HG02798 (cell line): ENCODE data around the gene PRIM2.
"Not testable (repeated sequence)": the region's sequence is repeated elsewhere in the genome, so short reads cannot be mapped to it uniquely, and the experiment has no call there.

Experiments
- ATAC-seq: cut with Tn5 transposase; IDR thresholded peaks from one replicate; pipeline ENCODE4 v1.9.1; 2021; ENCODE audit warnings: mild to moderate bottlenecking; ENCODE audit not compliant: unreplicated experiment, poor library complexity

PRIM2 gene

DNA sequence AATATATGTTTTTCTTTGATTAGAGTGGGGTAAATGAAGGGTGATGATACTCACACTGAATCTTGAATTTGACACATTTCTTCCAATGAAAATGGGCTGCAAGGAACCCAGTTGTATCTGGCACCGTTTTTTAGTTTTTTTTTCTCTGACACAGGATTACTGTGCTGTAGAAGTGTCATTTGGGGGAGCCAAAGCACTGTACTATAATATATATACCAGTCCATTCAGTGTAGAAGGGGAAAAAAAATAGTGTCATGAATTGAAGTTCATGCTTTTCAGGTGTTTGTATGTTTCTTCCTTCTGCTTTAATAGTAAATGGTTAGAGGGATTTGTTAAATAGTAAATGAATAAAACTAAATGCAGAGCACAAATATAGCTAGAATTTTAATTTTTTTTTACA lies 35.2 kb downstream of the PRIM2 start:
- ATAC-seq = not testable (repeated sequence)

GRCh38 chr6:57358319-57358718 lies 40.9 kb downstream of the PRIM2 start:
- ATAC-seq = peak; percentile 57

DNA sequence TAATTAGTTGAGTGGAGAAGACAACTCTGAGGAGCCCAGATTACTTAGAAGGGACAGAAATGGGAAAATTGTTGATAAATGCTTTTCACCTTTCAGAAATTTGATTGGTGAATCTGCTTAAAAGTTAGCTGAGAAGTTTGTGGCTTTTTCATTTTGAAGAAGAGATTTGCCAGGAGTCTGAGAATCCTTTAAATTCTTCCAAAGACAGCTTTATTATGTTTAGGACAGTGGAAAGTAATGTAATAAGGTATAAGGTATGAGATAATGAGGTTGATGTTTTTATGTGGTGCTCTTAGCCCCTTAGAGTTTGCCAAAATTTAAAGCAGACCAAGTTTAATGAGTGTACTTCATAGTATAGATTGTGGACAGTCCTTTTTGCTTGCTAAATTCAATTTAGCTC lies 42.3 kb downstream of the PRIM2 start:
- not testable (repeated sequence) for ATAC-seq

- not testable (repeated sequence) for ATAC-seq
Measured at GRCh38 chr6:57362340-57362739, 44.9 kb downstream of the PRIM2 start.

DNA sequence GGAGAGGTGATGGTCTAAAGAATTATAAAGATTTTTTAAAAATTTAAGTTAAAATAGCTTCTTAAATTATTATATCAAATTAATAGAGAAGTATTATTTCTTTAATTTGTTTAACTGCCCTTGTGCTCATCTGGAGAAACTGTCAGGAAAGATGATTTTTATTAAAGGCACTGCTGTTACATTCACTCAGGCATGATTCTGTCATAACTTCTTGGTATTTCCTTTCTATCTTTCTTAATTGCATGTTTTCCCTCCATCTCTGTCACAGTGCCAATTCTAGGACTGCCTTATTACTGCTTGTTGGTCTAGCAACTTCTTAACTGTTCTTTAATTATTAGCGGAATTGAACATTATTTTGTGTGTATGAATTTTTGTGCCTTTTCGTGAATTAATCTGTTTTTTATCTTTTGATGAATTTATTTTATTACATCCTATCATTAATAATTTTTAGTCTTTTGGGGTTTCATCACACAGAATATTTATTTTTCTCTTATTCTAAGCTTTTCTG lies 47.7 kb downstream of the PRIM2 start:
- not testable (repeated sequence) for ATAC-seq

- ATAC-seq = not testable (repeated sequence)
Measured at GRCh38 chr6:57368965-57369731, 51.7 kb downstream of the PRIM2 start.

GRCh38 chr6:57371779-57372178 lies 54.3 kb downstream of the PRIM2 start:
- not testable (repeated sequence) for ATAC-seq

DNA sequence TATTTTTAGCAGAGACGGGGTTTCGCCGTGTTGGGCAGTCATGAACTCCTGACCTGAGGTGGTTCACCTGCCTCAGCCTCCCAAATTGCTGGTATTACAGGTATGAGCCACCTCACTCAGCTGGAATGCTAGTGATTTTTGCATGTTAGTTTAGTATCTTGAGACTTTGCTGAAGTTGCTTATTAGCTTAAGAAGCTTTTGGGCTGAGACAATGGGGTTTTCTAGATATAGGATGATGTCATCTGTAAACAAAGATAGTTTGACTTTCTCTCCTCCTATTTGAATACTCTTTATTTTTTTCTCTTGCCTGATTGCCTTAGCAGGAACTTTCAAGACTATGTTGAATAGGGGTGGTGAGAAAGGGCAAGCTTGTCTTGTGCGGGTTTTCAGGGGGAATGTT lies 57.3 kb downstream of the PRIM2 start:
- not testable (repeated sequence) for ATAC-seq

- ATAC-seq = not testable (repeated sequence)
Measured at GRCh38 chr6:57376083-57376482, 58.7 kb downstream of the PRIM2 start.

DNA sequence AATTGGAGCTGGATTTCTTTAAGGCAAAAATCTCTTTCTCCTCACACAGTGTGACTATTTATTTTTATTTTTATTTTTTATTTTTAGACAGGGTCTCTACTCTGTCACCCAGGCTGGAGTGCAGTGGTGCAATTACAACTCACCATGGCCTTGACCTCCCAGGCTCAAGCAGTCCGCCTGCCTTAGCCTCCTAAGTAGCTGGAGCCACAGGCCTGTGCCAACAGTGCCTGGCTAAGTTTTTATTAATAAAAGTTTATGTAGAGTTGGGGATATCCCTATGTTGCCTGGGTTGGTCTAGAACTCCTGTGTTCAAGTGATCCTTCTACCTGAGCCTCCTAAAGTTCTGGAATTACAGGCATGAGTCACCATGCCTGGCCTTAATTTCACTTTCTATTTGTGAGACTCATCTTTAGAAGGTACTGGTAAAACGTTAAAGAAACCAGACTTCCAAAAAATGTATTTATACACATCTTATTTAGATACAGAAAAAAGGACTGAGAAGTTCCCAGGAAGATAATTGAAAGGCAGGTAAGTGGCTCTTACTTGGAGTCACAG lies 71.7 kb downstream of the PRIM2 start:
- not testable (repeated sequence) for ATAC-seq

DNA sequence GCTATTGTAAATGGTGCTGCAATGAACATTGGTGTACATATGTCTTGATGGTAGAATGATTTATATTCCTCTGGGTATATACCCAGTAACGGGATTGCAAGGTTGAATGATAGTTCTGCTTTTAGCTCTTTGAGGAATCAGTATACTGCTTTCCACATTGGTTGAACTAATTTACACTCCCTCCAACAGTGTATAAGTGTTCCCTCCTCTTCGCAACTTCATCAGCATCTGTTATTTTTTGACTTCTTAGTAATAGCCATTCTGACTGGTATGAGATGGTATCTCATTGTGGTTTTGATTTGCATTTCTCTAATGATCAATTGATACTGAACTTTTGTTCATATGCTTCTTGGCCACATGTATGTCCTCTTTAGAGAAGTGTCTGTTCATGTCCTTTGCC lies 73.4 kb downstream of the PRIM2 start:
- ATAC-seq = not testable (repeated sequence)

GRCh38 chr6:57392047-57392446 lies 74.6 kb downstream of the PRIM2 start:
- not testable (repeated sequence) for ATAC-seq

GRCh38 chr6:57419341-57419740 lies 101.9 kb downstream of the PRIM2 start:
- not testable (repeated sequence) for ATAC-seq

DNA sequence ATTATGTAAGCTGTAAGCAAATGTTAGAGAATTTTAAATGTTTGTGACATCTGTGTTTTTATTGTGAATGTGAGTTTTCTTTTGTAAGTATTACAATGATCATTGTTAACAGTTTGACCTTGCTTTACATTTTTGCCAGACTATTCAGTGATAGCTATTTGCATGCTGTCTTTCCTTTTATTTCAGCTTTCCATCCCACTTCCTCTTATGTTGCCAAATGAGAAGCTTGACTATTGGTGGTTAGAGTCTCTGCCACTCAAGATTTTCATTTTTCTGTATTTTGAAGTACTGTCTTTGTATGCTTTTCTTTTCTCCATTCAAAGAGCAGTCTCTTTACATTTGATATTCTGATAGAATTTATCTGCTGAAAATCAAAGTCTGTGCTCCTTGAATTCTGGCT lies 104.1 kb downstream of the PRIM2 start:
- peak; percentile 75 for ATAC-seq

DNA sequence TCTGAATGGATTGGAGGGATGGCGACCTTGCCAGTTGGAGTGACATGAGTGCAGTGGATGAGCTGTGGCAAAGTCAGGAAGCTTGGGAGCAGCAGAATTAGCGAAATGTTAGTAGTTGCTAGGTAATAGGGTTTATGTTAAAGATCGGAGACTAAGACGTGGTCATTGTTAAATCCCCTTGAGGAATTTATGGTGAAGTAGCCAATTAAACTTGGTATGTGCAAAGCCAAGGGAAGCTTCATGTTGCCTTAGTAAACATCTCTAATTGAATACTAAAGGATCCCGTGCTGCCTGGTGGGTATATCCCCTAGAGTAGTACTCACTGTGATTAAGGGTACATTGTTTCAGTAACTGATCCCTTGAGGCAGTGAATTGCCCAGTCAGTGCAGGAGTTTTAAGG lies 106.0 kb downstream of the PRIM2 start:
- no peak for ATAC-seq

GRCh38 chr6:57431742-57432141 lies 114.3 kb downstream of the PRIM2 start:
- not testable (repeated sequence) for ATAC-seq

- no peak for ATAC-seq
Measured at GRCh38 chr6:57432157-57432556, 114.7 kb downstream of the PRIM2 start.

GRCh38 chr6:57432919-57433684 lies 115.7 kb downstream of the PRIM2 start:
- ATAC-seq = no peak

DNA sequence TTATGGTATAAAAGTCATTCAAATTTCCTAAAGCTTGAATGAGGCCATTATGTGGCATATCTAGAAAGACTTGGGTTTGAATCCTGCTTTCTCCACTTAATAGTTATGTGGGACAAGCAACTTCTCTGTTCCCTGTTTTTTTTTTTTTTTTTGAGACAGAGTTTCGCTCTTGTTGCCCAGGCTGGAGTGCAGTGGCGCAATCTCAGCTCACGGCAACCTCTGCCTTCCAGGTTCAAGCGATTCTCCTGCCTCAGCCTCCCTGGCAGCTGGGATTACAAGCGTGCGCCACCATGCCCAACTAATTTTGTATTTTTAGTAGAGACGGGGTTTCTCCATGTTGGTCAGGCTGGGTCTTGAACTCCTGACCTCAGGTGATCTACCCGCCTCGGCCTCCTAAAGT lies 116.4 kb downstream of the PRIM2 start:
- ATAC-seq = not testable (repeated sequence)

- no peak for ATAC-seq
Measured at GRCh38 chr6:57434944-57435343, 117.5 kb downstream of the PRIM2 start.
